HG03457 (cell line): ENCODE data around the gene HIVEP2.
A peak's percentile ranks its signal among the peaks of the same experiment; 100 is the strongest.

Source experiments
- ATAC-seq: cut with Tn5 transposase; IDR thresholded peaks from one replicate; pipeline ENCODE4 v1.9.1; 2021; ENCODE audit warnings: moderate number of reproducible peaks; ENCODE audit not compliant: unreplicated experiment

HIVEP2 gene

DNA sequence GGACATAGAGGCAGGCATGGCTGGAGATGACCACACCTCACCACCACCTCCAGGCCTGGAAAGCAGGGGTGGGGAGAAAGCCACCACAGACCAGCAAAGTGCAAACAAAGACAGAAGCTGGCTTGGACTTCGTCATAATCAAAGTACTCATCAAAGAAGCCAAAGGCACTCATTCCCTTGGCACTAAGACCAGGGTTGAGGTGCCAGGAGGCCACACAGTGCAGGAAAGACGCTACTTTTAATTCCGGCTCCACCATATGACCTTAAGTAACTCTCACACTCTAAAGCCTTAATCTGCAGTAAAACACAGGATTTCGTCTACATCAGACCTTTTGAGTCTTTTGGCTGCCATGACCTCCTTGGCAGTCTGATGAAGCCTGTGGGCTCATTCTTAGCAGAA is 123.1 kb downstream of the HIVEP2 start:
- ATAC-seq: peak; percentile 0

GRCh38 chr6:142821164-142821716 is 123.7 kb downstream of the HIVEP2 start:
- no peak for ATAC-seq

GRCh38 chr6:142820338-142821051 is 124.5 kb downstream of the HIVEP2 start:
- ATAC-seq: no peak

DNA sequence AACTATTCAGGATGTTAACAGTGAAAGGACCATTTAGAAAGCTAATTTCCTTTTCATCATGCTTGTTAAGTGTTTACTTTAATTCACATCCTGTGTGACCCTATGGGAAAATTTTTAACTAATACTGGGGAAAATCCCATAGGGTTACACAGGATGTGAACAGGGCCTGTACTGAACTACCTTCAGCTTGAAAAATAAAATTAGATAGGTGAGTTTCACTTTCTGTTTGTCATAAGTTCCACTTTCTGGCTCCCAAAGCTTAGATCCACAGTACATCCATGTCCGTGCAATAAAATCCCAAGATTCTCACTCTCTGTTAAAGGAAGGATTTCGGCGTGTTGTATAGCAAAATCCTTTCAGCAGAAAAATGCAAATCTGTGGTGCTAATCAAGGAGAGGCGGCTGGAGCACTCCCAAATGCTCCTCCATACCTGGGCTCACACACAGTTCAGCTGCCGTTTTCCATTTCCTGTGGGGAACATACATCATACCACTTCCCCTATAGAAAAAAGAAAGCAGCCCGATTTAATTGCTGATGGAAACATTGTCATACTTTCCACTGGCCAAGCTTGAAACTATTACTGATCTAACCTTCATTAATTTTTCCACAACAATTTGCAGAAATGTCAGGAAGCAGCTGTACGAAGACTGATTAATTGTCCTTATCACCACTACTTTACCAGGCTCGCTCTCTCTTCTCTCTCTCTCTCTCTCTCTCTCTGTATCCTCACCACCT is 125.2 kb downstream of the HIVEP2 start:
- peak; percentile 57 for ATAC-seq

- no peak for ATAC-seq
These were observed 128.5 kb downstream of the HIVEP2 start for GRCh38 chr6:142816486-142816885.

DNA sequence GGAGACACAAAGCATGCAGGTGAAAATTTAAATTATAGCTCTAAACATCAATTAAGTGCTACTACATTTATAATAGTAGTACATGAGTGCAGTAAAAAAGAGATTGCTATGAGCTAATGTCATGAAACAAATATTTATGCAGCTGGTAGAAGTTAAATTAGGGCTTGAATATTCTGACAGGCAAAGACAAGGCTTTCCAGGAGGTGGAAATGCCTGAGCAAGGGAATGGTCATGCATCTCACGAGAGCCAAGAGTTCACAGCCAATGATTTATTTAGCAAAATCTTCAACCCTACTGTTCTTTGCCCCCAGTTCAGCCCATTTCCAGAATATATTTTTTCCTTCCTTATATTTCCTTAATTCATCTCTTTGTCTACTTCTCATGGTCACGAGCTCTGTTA is 128.9 kb downstream of the HIVEP2 start:
- ATAC-seq: no peak

- ATAC-seq: no peak
These were observed 133.1 kb downstream of the HIVEP2 start for GRCh38 chr6:142811923-142812322.

- no peak for ATAC-seq
These were observed 133.9 kb downstream of the HIVEP2 start for GRCh38 chr6:142810952-142811514.

- no peak for ATAC-seq
These were observed 135.0 kb downstream of the HIVEP2 start for GRCh38 chr6:142809947-142810346.

DNA sequence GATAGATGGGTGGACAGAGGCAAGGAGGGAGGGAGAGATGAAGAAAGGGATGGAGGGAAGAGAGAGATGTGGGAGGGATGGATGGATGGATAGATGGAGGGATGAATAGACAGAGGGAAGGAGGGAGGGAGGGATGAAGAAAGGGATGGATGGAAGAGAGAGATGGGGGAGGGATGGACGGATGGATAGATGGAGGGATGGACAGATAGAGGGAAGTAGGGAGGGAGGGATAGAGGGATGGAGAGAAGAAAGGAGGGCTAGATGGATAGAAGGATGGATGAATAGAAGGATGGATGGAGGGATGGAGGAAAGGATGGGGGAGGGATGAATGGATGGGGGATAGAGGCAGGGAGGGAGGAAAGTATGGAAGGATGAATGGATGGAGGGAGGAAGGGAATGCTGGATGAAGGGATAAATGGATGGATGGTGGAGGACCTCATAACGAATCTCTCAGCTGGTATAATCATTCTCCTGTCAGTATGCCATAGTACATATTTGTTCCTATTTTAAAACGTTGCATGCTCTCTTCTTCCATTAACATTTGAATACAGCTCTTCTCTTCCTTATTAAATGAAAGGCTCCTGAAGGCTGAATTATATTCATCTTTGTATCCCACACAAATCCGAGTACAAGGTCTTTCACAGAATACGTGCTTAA is 136.4 kb downstream of the HIVEP2 start:
- ATAC-seq: no peak

DNA sequence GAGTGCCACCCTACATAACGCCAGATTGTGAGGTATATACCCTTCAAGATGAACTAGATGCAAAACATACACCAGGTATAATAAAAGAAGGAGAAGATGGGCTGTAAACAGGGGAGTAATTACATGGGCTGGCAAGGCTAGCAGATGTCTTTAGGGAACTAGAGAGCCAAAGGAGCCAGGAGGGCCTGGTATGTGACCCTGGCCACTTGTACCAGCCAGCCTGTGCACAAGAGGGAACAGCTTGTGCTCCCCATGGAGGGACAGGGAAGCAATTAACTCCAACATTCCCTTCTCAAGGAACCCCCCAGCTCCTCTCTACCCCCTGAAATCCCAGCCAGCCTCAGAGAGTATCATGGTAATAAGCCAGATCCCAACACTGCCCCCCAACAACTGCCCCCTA is 139.9 kb downstream of the HIVEP2 start:
- no peak for ATAC-seq

- no peak for ATAC-seq
These were observed 140.5 kb downstream of the HIVEP2 start for GRCh38 chr6:142804490-142804889.

GRCh38 chr6:142803495-142804058 is 141.4 kb downstream of the HIVEP2 start:
- no peak for ATAC-seq

GRCh38 chr6:142803032-142803431 is 141.9 kb downstream of the HIVEP2 start:
- ATAC-seq: no peak

- ATAC-seq: no peak
These were observed 142.9 kb downstream of the HIVEP2 start for GRCh38 chr6:142802124-142802523.

- ATAC-seq: no peak
These were observed 144.7 kb downstream of the HIVEP2 start for GRCh38 chr6:142800240-142800639.

DNA sequence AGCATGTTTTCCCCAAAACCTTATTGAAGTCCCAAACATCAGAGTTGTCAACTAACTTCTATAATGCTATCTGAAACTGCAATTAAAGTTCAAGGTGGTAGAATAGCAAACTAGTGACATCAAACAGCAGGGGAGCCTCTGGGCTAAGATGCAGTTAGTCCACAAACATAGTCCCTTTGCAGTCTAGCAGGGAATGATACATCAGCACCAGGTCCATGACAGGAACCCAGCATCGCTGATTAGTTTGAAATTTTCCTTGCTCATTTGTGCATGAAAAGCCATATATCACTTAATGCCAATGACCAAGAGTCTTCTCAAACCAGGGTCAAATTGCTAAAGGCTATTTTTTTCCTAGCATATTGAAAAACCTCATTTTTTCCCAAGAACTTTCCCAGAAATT is 145.3 kb downstream of the HIVEP2 start:
- no peak for ATAC-seq

- no peak for ATAC-seq
These were observed 147.8 kb downstream of the HIVEP2 start for GRCh38 chr6:142797159-142797558.

DNA sequence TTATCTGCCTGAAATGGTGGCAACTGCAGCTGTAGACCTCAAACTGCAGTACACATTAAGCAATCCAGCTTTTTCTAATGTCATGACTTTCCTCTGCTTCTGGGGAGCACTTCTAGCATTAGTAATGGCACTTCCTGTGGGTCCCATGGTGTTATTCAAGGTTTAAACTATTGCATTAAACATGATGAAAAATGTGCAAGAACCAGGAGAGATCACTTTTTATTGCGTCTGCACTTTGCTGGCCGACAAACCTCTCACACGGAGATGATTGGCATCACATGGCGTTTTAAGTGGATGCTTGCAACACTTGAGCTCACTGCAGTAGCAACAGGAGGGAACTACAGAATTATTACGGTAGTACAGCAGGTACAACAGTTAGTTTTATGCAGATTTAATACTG is 148.4 kb downstream of the HIVEP2 start:
- ATAC-seq: no peak

DNA sequence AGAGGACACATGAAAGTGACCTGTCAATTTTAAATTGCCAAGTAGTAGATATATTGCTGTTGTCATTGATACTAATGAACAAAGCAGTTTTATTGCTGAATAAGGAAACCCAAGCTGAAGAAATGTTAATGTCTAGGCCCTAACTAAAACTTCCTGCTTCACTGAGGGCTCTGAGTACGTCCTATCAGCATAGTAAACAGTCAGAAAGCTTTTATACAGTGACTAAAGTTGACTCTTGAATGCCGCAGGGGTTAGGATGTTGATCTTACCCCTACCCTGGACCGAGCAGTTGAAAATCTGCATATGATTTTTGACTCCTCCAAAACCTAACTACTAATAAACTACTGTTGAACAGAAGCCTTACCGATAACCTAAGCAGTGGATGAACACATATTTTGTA is 149.0 kb downstream of the HIVEP2 start:
- no peak for ATAC-seq

GRCh38 chr6:142794424-142794823 is 150.6 kb downstream of the HIVEP2 start:
- no peak for ATAC-seq
